HL-60/S4 (cell line): Measurements from ENCODE around the gene RPS28.
"Not testable (repeated sequence)": the region's sequence is repeated elsewhere in the genome, so short reads cannot be mapped to it uniquely, and the experiment has no call there.

Experiments
- in situ Hi-C: fragments of 300-500 bp; cut with MboI; formaldehyde crosslinking; loops from 2 replicates; pipeline ENCODE4 v1.14.3; 2022; ENCODE audit warnings: low sequenced_read_pairs

The RPS28 gene

GRCh38 chr19:8340341-8341096 is 19.2 kb downstream of the RPS28 start:
- in situ Hi-C loops = no loop called here

GRCh38 chr19:8341504-8341903 is 20.2 kb downstream of the RPS28 start:
- in situ Hi-C loops = not testable (repeated sequence)

- in situ Hi-C loops = no loop called here
These were observed 21.0 kb downstream of the RPS28 start for GRCh38 chr19:8342316-8342683.

- in situ Hi-C loops = no loop called here
These were observed 21.6 kb downstream of the RPS28 start, which contains the start of gene KANK3 for GRCh38 chr19:8342684-8343482. Gene KANK3, minus strand, starts transcription at chr19:8343262. Its CDS starts 5,434 bp downstream, at chr19:8337828.

- in situ Hi-C loops = no loop called here
These were observed 22.2 kb downstream of the RPS28 start for GRCh38 chr19:8343483-8343844.

GRCh38 chr19:8349629-8350372 is 28.5 kb downstream of the RPS28 start:
- in situ Hi-C loops = loop anchor here (25.0 kb wide), 1 partner anchor 238 kb away; the partner anchor contains the start of gene MYO1F

- in situ Hi-C loops = loop anchor here (25.0 kb wide), 1 partner anchor 235 kb away; the partner anchor contains the start of gene MYO1F
These were observed 31.0 kb downstream of the RPS28 start for GRCh38 chr19:8352134-8352827.

GRCh38 chr19:8352845-8353244 is 31.5 kb downstream of the RPS28 start:
- in situ Hi-C loops = loop anchor here (25.0 kb wide), 1 partner anchor 234 kb away; the partner anchor contains the start of gene MYO1F

- in situ Hi-C loops = loop anchor here (25.0 kb wide), 1 partner anchor 231 kb away; the partner anchor contains the start of gene MYO1F
These were observed 34.5 kb downstream of the RPS28 start for GRCh38 chr19:8355631-8356402.

GRCh38 chr19:8357007-8357521 is 35.8 kb downstream of the RPS28 start:
- in situ Hi-C loops = loop anchor here (25.0 kb wide), 1 partner anchor 230 kb away; the partner anchor contains the start of gene MYO1F

GRCh38 chr19:8358948-8359347 is 37.7 kb downstream of the RPS28 start:
- in situ Hi-C loops = loop anchor here (25.0 kb wide), 1 partner anchor 228 kb away; the partner anchor contains the start of gene MYO1F

- in situ Hi-C loops = loop anchor here (25.0 kb wide), 1 partner anchor 227 kb away; the partner anchor contains the start of gene MYO1F
These were observed 38.9 kb downstream of the RPS28 start for GRCh38 chr19:8360196-8360595.

GRCh38 chr19:8361921-8362793 is 40.9 kb downstream of the RPS28 start:
- in situ Hi-C loops = loop anchor here (25.0 kb wide), 1 partner anchor 225 kb away; the partner anchor contains the start of gene MYO1F

GRCh38 chr19:8363803-8364771 is 42.8 kb downstream of the RPS28 start, which contains the start of gene ANGPTL4:
Gene ANGPTL4, plus strand, starts transcription at chr19:8364155. Its CDS starts 167 bp downstream, at chr19:8364322.
- in situ Hi-C loops = loop anchor here (25.0 kb wide), 1 partner anchor 223 kb away; the partner anchor contains the start of gene MYO1F

- in situ Hi-C loops = loop anchor here (25.0 kb wide), 1 partner anchor 221 kb away; the partner anchor contains the start of gene MYO1F
These were observed 44.9 kb downstream of the RPS28 start for GRCh38 chr19:8366121-8366581.

GRCh38 chr19:8366961-8367326 is 45.6 kb downstream of the RPS28 start:
- in situ Hi-C loops = loop anchor here (25.0 kb wide), 1 partner anchor 220 kb away; the partner anchor contains the start of gene MYO1F
